ENCODE measurements around the gene CMIP. TPM values are rescaled to one million over a fixed set of nuclear protein-coding genes. Genes with fewer than 3 reads are reported as not detected.

The CMIP gene
- total RNA-seq, 4 donors from 2014 or later: 17.1 to 60.5 (median 39.7) TPM

DNA sequence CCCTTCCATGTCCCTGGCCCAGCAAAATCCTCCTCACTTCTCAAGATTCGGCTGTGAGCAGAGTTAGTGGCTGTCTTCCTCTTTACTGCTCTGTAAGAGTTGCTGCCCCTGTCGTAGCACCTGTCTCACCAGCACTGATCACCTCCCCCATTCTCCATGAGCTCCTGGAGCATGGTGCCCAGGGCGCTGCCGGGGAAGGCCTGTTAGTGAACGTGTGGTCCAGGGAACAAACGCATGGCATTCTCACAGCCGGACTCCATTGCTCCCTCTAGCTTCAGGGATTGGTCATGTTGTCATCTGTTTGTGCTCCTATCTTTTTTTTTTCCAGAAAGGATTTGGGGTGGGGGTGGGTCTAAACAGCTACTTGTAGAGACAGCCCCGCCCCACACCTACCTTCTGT, 141.2 kb downstream of the CMIP start:
- no peak for DNase-seq
- TF ChIP-seq POLR2A (IDR thresholded peaks at IDR 0.05) (no peak), CTCF (IDR thresholded peaks at IDR 0.05) (peak in 2 of 6 experiments; percentile 17 to 24)
- intact Hi-C loops (cut with DNase I): no loop called here
- peaks cover 0 to 34% (median 0%) of the 10 kb centered on the region in 3 donors for H3K36me3 ChIP-seq
- 80 to 83% methylated on average over 5 to 6 of the region's 8 CpGs for WGBS, 2 donors
- peak overlapping the region in 3 of 4 donors; percentile 36 to 93 (median 88) for H3K27ac ChIP-seq
- no peak overlapping the region for H3K4me3 ChIP-seq
- H3K4me1 ChIP-seq: peaks cover 31 to 58% (median 41%) of the 10 kb centered on the region in 3 donors
- no peaks in the 10 kb centered on the region for H3K9me3 ChIP-seq
- no peaks in the 10 kb centered on the region for H3K27me3 ChIP-seq

DNA sequence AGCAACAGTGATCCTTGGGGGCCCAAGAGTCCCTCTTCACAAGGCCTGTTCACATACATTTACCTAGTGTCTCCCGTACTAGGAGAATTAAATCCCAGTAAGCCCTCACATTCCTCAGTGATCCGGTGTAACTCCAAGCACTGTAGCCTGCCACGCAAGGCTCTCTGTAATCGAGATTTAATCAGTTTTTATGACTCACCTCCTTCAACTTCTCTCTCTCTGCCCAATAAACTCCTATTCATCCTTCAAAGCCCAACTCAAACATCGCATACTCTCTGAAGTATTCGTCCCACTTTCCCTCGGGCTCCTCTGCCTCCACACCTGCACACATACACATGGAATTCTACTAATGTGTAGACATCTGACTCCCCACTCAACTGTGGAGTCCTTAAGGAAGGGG, 141.8 kb downstream of the CMIP start:
- DNase-seq: no peak
- no peak for TF ChIP-seq CTCF (IDR thresholded peaks at IDR 0.05)
- TF ChIP-seq POLR2A (IDR thresholded peaks at IDR 0.05): no peak

DNA sequence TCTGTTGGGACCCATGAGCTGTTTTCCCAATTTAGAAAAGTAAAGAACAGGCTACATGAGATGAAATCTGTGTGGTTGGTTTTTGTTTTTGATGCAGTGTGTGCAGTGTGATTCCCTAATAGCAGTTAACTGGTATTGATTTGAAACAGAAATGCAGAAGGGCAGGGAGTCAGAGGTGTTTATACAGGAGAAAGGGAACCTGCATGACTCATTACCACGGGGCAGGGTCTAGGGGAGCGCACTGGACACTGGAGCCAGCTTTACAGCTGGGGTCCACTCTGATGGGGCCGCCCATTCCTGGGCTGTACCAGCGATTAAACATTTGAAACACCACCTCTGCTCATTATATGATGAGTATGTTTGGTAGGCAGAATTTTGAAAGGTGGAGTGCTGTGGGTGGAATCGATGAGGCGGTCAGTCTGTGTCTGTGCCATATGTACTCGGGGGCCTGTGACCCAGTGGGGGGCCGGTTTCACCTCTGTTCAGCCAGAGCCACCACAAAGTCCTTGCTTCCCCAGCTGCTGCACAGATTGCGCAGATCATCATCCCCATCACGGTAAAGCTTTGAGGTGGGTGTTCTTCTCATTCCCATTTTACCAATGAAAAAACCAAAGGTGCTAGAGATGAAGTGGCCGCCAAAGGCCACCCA, 142.5 kb downstream of the CMIP start:
- Histone ChIP-seq H3K27me3 (no peaks in the 10 kb centered on the region), H3K4me1 (peaks cover 24 to 54% (median 30%) of the 10 kb centered on the region in 3 donors), H3K4me3 (no peak overlapping the region), H3K27ac (no peak overlapping the region), H3K36me3 (peaks cover 0 to 35% (median 0%) of the 10 kb centered on the region in 3 donors), H3K9me3 (no peaks in the 10 kb centered on the region)
- no peak for TF ChIP-seq POLR2A (IDR thresholded peaks at IDR 0.05)
- TF ChIP-seq CTCF (IDR thresholded peaks at IDR 0.05): no peak
- intact Hi-C loops (cut with DNase I): no loop called here
- no peak for DNase-seq
- WGBS, 2 donors: 90 to 92% methylated on average over 8 of the region's 11 CpGs

More for the DNA sequence above, 141.8 kb downstream of the CMIP start:
- no peak overlapping the region for H3K4me3 ChIP-seq
- H3K27ac ChIP-seq: peak overlapping the region in 3 of 4 donors; percentile 36 to 93 (median 88)
- no peaks in the 10 kb centered on the region for H3K9me3 ChIP-seq
- no peaks in the 10 kb centered on the region for H3K27me3 ChIP-seq
- H3K36me3 ChIP-seq: peaks cover 0 to 35% (median 0%) of the 10 kb centered on the region in 3 donors
- intact Hi-C loops (cut with DNase I): no loop called here
- WGBS, 2 donors: 64 to 77% methylated on average over 7 of the region's 7 CpGs
- H3K4me1 ChIP-seq: peaks cover 30 to 57% (median 37%) of the 10 kb centered on the region in 3 donors

- Histone ChIP-seq H3K9me3 (no peaks in the 10 kb centered on the region), H3K36me3 (peaks cover 0 to 35% (median 0%) of the 10 kb centered on the region in 3 donors), H3K27ac (no peak overlapping the region), H3K4me3 (no peak overlapping the region), H3K4me1 (peaks cover 18 to 54% (median 28%) of the 10 kb centered on the region in 3 donors), H3K27me3 (no peaks in the 10 kb centered on the region)
- no peak for DNase-seq
- TF ChIP-seq POLR2A (IDR thresholded peaks at IDR 0.05) (no peak), CTCF (IDR thresholded peaks at IDR 0.05) (no peak)
- WGBS, 2 donors: 73 to 98% methylated on average over 5 to 10 of the region's 12 CpGs
- intact Hi-C loops (cut with DNase I): no loop called here
Observed at GRCh38 chr16:81587626-81588160, 143.1 kb downstream of the CMIP start.

DNA sequence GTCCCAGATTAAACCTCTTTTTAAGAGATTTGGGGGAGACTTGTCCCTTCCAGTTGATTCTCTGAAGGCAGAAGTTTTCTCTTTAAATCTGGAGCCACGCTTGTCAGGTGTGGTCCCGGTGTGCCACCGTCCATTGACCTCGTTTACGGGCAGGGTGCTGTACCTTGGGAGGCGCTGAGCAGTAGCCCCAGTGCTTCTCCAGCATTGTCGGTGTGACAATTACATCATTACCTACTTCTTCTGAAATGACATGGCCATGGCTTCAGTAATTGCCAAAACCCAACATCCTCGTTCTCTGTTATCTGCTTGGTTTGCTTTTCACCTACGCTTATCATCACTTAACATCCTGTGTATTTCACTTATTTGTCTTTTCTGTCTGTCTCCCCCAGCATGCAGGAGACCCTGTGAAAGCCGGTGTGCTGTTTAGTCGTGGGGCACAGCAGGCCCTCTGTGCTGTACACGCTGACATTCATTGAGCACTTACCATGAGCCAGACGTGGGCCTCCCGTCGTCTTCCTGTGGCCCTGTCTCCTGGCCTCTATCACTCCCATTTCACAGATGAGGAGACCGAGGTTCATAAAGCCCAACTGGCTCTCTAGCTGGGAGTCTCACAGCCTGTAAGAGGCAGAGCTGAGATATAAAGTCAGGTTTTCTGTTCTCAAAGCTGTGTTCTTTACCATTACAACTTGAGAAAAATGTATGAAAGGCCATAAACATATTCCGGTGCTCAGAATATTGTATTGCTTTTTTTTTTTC, 143.9 kb downstream of the CMIP start:
- DNase-seq: no peak
- peaks cover 0 to 35% (median 0%) of the 10 kb centered on the region in 3 donors for H3K36me3 ChIP-seq
- 89 to 96% methylated on average over 16 to 17 of the region's 17 CpGs for WGBS, 2 donors
- H3K27me3 ChIP-seq: no peaks in the 10 kb centered on the region
- peaks cover 17 to 54% (median 27%) of the 10 kb centered on the region in 3 donors for H3K4me1 ChIP-seq
- no peaks in the 10 kb centered on the region for H3K9me3 ChIP-seq
- no peak for TF ChIP-seq POLR2A (IDR thresholded peaks at IDR 0.05)
- no peak for TF ChIP-seq CTCF (IDR thresholded peaks at IDR 0.05)
- no peak overlapping the region for H3K27ac ChIP-seq
- intact Hi-C loops (cut with DNase I): no loop called here
- H3K4me3 ChIP-seq: no peak overlapping the region

Data from esophagus squamous epithelium (tissue), 5 donors.